Suprapubic skin (tissue), 4 donors: ENCODE data around the gene PCDHA1. TPM values are rescaled to one million over a fixed set of nuclear protein-coding genes. Genes with fewer than 3 reads are reported as not detected.

ENCODE experiments used
- DNase-seq, 2 donors: peaks; one replicate each; pipeline ENCODE4 v3.0.0-alpha.2; 2019; ENCODE audit warnings: low spot score in 2 of 2
- H3K27ac ChIP-seq: fragments of 200-600 bp; sonication (generic); one replicate; pipeline ENCODE4 v1.5.1; 2019
- H3K27me3 ChIP-seq: fragments of 200-600 bp; sonication (generic); one replicate; pipeline ENCODE4 v1.5.1; 2019
- H3K36me3 ChIP-seq: fragments of 200-600 bp; sonication (generic); one replicate; pipeline ENCODE4 v1.5.1; 2019
- H3K4me1 ChIP-seq: fragments of 200-600 bp; sonication (generic); one replicate; pipeline ENCODE4 v1.5.1; 2019
- H3K4me3 ChIP-seq: fragments of 200-600 bp; sonication (generic); one replicate; pipeline ENCODE4 v1.5.1; 2019; ENCODE audit warnings: mild to moderate bottlenecking
- H3K9me3 ChIP-seq: fragments of 200-600 bp; sonication (generic); one replicate; pipeline ENCODE4 v1.5.1; 2019
- EP300 ChIP-seq: sonication (generic); formaldehyde crosslinking; IDR thresholded peaks from one replicate; pipeline ENCODE4 v1.6.1; 2017; ENCODE audit warnings: antibody characterized with exemption
- POLR2A ChIP-seq, 2 donors: fragments of 450-650 bp; IDR thresholded peaks; one replicate each; pipeline ENCODE4 v1.6.1; 2017; ENCODE audit warnings: antibody characterized with exemption in 2 of 2, mild to moderate bottlenecking in 2 of 2, moderate library complexity in 2 of 2
- POLR2AphosphoS5 ChIP-seq, 3 donors: sonication (generic); formaldehyde crosslinking; IDR thresholded peaks; one replicate each; pipeline ENCODE4 v1.6.1; 2017; ENCODE audit warnings: antibody characterized with exemption in 3 of 3
- WGBS: methylation state at CpG from one replicate; pipeline ENCODE4 v1.1.5; 2018; 5-methylcytosine and 5-hydroxymethylcytosine counted together
- total RNA-seq, 4 donors: library from RNA; depleted of rRNA; stranded (reverse); fragments of >200 nt; gene quantifications; one replicate each; pipeline ENCODE4 v1.1.0, GENCODE V29; 2016
- TF ChIP-seq, protein P1 (sequence below), 2 donors: fragments of 200-600 bp in 1 of 2; fragments of 450-650 bp in 1 of 2; sonication (generic) in 1 of 2; IDR thresholded peaks; one replicate each; pipeline ENCODE4 v1.5.1; 2016 to 2019; ENCODE audit warnings: antibody characterized with exemption in 2 of 2, mild to moderate bottlenecking in 1 of 2, moderate library complexity in 1 of 2

PCDHA1 gene
- total RNA-seq, 4 donors from 2014 or later, result not detected

DNA sequence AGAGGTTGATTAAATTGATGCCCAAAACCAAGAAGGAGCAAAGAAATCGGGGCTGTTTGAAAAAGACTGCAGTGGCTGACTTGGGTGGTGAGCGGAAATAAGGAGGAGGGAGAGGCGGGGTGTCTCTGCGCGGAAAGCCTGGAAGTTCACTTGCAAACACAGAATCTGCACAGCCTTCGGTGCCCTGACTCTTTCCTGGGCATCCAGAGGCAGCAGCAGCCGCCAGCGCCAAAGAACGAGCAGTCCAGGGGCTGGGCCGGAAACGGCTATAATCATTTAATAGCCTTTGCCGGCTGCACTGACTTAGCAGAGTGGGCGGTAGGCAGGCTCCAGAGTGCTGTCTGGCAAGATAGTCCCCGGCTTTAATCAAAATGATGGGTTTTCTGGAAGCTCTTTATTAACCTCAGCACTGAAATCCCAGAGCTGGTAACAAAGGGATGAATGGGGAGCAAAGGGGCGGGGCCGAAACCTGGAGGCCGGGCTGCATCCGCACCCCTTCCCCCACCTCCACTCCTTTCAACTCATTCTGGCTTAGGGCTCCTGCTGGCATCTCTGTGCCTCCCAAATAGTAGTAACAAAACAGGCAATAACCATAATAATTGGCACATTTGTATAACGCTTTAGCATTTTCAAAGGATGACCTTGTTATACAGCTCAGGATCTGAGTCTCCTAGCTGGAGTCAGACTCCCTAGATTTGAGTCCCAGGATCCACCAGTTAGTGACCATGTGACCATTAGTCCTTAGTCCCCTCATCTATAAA is 216.1 kb downstream of the PCDHA1 start:
- Histone ChIP-seq H3K36me3 (no peaks in the 10 kb centered on the region), H3K4me3 (peak overlapping the region; percentile 24), H3K27ac (no peak overlapping the region), H3K27me3 (peaks cover 3% of the 10 kb centered on the region), H3K9me3 (no peaks in the 10 kb centered on the region), H3K4me1 (no peaks in the 10 kb centered on the region)
- TF ChIP-seq POLR2A (IDR thresholded peaks at IDR 0.05) (no peak), EP300 (no peak), POLR2AphosphoS5 (IDR thresholded peaks at IDR 0.05) (no peak)
- TF ChIP-seq, protein P1, sequence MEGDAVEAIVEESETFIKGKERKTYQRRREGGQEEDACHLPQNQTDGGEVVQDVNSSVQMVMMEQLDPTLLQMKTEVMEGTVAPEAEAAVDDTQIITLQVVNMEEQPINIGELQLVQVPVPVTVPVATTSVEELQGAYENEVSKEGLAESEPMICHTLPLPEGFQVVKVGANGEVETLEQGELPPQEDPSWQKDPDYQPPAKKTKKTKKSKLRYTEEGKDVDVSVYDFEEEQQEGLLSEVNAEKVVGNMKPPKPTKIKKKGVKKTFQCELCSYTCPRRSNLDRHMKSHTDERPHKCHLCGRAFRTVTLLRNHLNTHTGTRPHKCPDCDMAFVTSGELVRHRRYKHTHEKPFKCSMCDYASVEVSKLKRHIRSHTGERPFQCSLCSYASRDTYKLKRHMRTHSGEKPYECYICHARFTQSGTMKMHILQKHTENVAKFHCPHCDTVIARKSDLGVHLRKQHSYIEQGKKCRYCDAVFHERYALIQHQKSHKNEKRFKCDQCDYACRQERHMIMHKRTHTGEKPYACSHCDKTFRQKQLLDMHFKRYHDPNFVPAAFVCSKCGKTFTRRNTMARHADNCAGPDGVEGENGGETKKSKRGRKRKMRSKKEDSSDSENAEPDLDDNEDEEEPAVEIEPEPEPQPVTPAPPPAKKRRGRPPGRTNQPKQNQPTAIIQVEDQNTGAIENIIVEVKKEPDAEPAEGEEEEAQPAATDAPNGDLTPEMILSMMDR (IDR thresholded peaks at IDR 0.05), result no peak
- no peak for DNase-seq
- WGBS, result 4% methylated on average over 12 of the region's 19 CpGs

DNA sequence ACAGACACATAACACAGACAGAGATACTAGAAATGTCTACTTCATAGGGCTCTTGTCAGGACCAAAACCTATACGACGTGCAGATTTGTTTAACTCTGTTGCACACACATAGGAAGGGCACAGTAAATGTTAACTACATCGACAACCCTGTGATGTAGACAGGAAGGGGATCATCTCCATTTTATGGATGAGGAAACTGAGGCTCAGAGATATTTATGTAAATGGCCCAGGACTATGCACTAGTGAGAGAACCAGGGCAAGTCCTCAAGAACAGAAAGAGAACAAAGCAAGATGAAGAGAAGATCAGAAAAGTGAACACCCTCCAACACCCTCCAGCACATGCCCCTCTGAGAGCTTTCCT is 216.6 kb downstream of the PCDHA1 start:
- Histone ChIP-seq H3K4me1 (no peaks in the 10 kb centered on the region), H3K27ac (no peak overlapping the region), H3K9me3 (no peaks in the 10 kb centered on the region), H3K27me3 (peaks cover 3% of the 10 kb centered on the region), H3K4me3 (no peak overlapping the region), H3K36me3 (no peaks in the 10 kb centered on the region)
- TF ChIP-seq POLR2A (IDR thresholded peaks at IDR 0.05) (no peak), POLR2AphosphoS5 (IDR thresholded peaks at IDR 0.05) (no peak), EP300 (no peak)
- TF ChIP-seq, protein P1 (IDR thresholded peaks at IDR 0.05), result no peak
- 60% methylated on average over 3 of the region's 3 CpGs for WGBS
- DNase-seq, result no peak

DNA sequence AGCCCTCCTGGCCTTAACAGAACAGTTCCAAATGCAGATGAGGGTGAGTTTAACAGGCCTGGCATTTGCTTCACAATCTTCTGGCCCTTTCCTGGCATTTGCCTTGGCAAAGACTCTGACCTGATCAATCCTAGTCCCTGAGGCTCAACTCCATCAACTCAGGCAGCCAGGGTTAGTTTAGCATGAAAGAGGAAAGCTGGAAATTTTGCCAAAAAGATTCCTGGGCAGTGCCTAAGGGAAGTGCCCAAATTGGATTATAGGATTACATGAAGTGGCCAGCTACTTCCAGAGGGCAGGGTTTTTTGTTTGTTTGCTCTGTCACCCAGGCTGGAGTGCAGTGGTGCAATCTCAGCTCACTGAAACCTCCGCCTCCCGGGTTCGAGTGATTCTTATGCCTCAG is 217.1 kb downstream of the PCDHA1 start:
- Histone ChIP-seq H3K36me3 (no peaks in the 10 kb centered on the region), H3K27ac (no peak overlapping the region), H3K4me1 (no peaks in the 10 kb centered on the region), H3K27me3 (peaks cover 3% of the 10 kb centered on the region), H3K9me3 (no peaks in the 10 kb centered on the region), H3K4me3 (no peak overlapping the region)
- TF ChIP-seq POLR2A (IDR thresholded peaks at IDR 0.05) (no peak), EP300 (no peak), POLR2AphosphoS5 (IDR thresholded peaks at IDR 0.05) (no peak)
- TF ChIP-seq, protein P1 (IDR thresholded peaks at IDR 0.05), result no peak
- no peak for DNase-seq
- 100% methylated on average over 3 of the region's 3 CpGs for WGBS

DNA sequence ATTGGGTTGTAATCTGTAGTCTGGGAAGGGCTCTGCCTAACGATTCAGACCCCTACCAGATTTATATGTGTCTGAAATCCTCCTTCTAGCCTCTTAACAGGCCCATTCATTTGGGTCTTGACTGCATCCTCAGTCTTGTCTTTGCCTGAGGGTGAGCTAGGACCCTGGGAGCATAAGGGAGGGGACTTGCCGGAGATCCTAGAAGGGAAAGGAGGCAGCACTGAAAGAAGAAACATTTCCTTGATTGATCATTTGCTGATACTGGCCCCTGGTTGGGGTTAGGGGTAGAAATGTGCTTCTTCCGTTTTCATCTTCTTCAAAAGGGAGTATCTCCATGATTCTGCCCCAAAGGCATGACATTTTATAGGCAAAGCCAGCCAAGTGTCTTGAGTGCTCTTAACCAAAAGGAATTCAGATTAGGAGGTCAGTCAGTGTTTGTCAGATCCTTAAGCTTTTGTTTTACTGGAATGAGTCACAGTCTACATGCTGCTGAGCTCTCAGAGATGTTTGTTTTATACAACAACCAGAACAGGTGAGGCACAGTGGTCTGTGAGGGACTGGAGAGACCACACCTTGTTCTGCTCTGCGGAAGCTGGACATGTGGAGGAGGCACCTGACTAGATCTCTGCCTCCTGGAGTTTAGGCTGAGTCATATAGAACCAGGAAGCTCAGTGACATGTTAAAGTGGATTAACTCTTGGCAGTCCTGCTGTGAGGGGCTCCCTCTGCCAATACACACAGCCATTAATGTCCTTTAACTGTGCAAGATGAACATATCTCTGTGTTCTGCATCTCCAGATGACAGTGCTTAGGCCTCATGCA is 218.1 kb downstream of the PCDHA1 start:
- H3K27ac ChIP-seq, result no peak overlapping the region
- H3K9me3 ChIP-seq, result no peaks in the 10 kb centered on the region
- no peaks in the 10 kb centered on the region for H3K4me1 ChIP-seq
- peaks cover 3% of the 10 kb centered on the region for H3K27me3 ChIP-seq
- no peaks in the 10 kb centered on the region for H3K36me3 ChIP-seq
- TF ChIP-seq, protein P1 (IDR thresholded peaks at IDR 0.05), result no peak
- TF ChIP-seq EP300 (no peak), POLR2A (IDR thresholded peaks at IDR 0.05) (no peak), POLR2AphosphoS5 (IDR thresholded peaks at IDR 0.05) (no peak)
- no peak for DNase-seq
- WGBS, result 57% methylated on average over 4 of the region's 4 CpGs
- H3K4me3 ChIP-seq, result no peak overlapping the region

DNA sequence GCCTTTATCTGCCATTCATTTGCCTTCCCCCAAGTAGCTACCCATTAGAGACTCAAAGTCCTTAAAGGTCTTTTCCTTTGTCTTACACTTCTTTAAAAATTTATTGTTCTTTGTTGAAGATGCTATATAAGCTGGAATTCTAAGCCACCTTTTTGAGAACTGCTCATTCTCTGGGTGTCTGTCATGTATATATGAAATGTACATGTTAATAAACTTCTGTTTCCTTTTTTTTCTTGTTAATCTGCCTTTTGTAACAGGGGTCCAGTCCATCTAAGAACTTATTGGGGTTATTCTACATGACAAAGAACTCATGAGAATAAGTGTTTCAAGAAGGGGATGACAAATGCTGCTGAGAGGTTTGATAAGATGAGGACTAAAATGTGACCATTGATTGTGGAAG is 221.9 kb downstream of the PCDHA1 start:
- H3K4me3 ChIP-seq, result no peak overlapping the region
- TF ChIP-seq EP300 (no peak), POLR2AphosphoS5 (IDR thresholded peaks at IDR 0.05) (no peak), POLR2A (IDR thresholded peaks at IDR 0.05) (no peak)
- TF ChIP-seq, protein P1 (IDR thresholded peaks at IDR 0.05), result no peak
- no peaks in the 10 kb centered on the region for H3K27me3 ChIP-seq
- H3K9me3 ChIP-seq, result no peaks in the 10 kb centered on the region
- no peak overlapping the region for H3K27ac ChIP-seq
- no peak for DNase-seq
- no peaks in the 10 kb centered on the region for H3K4me1 ChIP-seq
- H3K36me3 ChIP-seq, result no peaks in the 10 kb centered on the region
